Nucleus accumbens (tissue), 56 donors: ENCODE data around the gene LMNA.
"Not testable (repeated sequence)": the region's sequence is repeated elsewhere in the genome, so short reads cannot be mapped to it uniquely, and the experiment has no call there.

Experiments used
- DNase-seq, 56 donors: peaks; one replicate each; lab custom pipeline; 2025; lab: John Stamatoyannopoulos, UW

LMNA gene

DNA sequence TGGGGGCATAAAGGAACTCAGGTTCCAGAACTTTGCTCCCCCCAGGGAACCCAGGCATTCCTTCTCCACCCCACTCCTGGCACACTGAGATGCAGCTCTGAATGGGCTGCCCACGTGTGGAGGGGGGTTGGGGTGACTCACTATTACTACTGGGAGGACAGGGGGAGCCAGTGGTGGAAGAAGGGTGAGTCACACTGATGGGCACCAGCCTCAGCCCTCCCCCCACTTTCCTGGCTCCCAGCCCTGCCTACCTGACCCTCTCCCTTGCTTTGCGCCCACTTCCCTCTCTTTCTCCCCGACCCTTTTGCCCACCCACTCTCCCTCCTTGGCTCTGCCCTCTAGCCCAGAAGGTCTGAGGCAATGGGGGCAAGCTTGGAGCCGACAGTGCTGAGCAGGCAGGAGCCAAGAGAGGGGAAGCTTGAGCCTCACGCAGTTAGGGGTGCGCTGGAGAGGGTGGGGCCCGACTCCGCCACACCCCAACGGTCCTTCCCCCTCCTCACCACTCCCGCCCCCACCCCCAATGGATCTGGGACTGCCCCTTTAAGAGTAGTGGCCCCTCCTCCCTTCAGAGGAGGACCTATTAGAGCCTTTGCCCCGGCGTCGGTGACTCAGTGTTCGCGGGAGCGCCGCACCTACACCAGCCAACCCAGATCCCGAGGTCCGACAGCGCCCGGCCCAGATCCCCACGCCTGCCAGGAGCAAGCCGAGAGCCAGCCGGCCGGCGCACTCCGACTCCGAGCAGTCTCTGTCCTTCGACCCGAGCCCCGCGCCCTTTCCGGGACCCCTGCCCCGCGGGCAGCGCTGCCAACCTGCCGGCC lies at the start of gene LMNA:
Gene LMNA (plus strand): TSS at position 611 of the 818 bp plus-strand sequence. CDS start 208 bp downstream, outside the sequence.
- peak; percentile 28 to 93 (median 75) for DNase-seq

DNA sequence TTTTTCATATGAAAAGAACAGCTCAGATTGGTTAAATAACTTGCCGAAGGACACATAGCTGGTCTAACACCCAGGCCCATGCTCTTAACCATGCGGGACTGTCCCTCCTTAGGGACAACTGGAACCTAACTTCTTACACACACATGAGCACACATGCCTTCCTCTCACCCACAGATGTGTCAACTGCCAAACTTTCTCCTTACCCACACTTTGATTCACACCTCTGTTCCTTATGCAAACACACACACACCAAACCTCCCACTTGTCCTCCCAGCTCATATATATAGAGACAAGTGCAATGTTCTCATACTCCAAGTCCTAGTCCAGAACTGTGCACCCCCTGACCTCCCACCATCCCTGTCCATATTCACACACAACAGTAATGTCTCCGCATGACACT lies 49.3 kb upstream of the LMNA start:
- DNase-seq: peak in 2 of 56 donors; percentile 7 to 17

DNA sequence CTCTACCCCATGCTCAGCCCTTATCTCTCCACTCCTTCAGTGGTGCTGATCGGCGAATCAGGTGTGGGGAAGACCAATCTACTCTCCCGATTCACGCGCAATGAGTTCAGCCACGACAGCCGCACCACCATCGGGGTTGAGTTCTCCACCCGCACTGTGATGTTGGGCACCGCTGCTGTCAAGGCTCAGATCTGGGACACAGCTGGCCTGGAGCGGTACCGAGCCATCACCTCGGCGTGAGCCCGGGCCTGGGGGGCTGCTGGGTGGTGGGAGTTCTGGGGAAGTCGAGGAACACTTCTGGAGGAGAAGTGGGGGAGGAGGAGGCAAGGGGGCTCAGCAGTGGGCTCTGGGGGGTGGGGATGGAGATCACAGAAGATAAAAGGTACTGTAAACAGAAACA lies 48.6 kb upstream of the LMNA start:
- no peak for DNase-seq

DNA sequence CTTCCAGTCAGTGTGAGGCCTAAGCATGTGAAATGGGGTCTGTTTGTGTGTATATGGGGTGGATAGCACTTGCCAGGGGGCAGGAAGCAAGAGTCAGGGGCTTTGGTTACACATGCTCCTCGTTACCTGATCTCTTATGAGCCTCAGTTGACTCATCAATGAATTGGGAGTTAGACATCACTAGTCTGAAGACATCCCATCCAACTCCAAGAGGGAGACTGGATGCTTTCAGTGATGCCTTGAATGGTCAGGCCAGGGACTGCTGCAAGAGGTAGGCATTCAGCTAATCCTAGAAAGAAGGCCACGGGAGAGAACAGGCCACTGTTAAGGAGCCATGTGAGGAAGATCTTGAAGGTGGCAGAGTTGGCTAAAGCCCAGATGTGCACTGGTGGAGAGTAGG lies 47.2 kb upstream of the LMNA start:
- DNase-seq: no peak

DNA sequence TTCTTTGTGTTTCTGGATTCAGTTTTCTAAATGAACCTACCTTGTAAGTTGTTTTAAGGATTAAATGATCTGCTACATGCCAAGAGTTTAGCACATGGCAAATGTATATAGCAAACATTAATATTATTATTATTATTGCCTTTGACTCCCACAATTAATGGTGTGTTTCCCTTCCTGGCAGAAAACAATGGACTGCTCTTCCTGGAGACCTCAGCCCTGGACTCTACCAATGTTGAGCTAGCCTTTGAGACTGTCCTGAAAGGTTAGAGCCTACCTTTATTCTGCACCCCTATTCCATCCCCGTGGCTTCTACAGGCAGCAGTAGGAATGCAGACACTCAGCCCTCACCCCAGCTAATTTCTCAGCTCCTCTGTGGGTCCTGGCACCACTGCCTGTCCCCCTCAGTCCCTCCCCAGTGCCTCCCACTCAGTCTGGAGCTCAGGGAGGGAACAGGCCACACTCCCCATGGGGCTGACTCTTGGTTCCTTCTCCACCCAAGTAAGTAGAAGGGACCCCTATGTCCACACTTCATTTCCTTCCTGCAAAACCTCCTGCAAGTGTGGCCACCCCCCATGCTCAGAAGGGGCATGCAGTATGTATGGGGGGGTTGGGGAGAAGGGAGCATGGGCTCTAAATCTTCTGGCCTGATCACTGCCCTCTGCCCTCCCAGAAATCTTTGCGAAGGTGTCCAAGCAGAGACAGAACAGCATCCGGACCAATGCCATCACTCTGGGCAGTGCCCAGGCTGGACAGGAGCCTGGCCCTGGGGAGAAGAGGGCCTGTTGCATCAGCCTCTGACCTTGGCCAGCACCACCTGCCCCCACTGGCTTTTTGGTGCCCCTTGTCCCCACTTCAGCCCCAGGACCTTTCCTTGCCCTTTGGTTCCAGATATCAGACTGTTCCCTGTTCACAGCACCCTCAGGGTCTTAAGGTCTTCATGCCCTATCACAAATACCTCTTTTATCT lies 44.7 kb upstream of the LMNA start:
- DNase-seq: no peak

DNA sequence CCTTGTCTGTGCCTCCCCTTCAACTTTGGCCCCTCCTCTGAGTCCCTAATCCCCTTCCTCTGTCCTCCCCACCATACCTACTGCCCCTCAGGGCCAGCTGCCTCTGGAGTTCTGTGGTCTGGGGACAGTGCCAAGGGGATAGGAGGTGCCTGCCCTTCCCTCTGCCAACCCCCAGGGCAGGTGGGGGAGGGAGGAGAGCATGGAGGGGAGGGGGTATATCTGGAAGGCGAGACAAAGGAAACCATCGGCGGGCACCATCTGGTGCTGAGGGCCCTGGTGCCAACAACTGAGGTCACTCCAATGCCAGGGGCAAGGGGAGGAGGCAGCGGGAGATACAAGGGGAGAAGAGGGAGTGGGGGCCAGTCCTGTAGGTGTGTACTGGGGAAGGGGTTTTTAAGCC lies 44.0 kb upstream of the LMNA start:
- no peak for DNase-seq

DNA sequence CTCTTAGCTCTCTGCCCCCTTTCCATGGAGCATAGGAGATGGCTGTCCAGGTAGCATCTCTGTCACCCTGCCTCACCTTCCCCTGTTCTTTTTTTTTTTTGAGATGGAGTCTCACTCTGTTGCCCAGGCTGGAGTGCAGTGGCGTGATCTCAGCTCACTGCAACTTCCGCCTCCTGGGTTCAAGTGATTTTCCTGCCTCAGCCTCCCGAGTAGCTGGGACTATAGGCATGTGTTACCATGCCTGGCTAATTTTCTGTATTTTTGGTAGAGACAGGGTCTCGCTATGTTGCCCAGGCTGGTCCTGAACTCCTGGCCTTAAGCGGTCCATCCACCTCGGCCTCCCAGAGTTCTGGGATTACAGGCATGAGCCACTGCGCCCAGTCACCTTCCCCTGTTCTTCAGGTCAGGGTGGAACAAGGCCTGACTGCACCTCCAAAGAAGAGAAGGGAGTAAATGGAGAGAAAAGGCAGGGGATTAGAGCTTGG lies 43.1 kb upstream of the LMNA start:
- DNase-seq: not testable (repeated sequence)

DNA sequence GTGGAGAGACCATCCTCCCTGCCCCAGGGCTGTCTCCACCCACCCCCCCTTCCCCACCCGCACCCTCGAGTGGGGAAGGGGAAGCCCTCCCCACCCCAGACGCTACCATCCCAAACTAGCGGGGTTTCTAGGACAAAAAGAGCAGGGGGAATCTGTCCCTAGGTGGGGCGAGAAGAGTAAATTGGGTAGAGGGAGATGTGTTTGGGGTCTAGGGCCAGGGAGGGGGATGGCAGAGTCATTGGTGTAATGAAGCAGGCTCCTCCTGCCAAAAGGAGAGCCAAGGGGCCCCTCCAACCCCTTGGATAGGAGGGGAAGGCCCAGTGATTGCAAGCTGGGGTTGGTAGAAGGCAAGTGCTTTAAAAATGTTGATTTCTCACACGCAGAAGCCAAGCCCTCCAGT lies 42.3 kb upstream of the LMNA start:
- DNase-seq: no peak

DNA sequence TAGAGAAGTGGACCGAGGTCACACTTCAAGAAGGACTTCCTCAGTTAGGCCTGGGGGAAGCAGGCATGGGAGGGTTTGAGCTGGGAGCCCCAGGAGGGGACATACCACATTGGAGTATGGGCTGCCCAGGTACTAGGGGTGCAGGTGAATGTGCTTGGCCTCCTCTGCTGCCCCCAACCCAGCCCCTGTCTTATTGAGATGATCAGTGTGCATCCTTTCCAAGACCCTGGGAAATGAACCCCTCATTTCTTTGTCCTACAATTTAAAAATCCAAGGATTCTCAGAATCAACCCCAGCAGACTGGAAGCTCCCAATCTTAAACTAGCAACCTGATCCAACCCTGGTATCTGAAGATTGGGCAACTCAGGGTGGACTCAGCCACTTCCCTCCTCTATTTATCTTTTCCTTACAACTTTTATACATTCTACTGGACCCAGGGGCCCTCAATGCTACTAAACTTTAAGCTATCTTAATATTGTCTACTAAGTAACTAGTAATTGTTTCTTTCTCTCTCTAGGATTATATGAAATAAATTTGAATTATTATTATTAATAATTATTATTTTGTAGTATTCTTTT lies 41.3 kb upstream of the LMNA start:
- DNase-seq: no peak

DNA sequence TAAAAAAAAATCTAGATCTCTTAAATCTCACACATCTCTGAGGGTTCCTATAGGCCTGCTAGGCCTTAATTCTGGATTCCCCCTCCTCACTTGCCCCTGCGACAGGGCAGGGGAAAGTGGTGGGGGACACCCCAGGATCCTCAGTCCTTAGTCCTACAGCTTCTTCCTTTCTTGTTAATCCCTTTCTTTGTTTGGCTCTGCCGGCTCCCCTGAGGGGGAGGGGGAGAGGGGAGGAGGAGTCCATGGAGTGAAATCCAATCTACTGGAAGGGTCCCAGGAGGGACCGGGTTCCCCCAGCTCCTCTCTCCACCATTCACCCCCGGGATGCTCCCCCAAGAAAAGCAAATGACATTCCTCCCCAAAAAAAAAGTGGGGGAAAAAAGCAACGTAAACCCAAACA lies 40.8 kb upstream of the LMNA start:
- no peak for DNase-seq

DNA sequence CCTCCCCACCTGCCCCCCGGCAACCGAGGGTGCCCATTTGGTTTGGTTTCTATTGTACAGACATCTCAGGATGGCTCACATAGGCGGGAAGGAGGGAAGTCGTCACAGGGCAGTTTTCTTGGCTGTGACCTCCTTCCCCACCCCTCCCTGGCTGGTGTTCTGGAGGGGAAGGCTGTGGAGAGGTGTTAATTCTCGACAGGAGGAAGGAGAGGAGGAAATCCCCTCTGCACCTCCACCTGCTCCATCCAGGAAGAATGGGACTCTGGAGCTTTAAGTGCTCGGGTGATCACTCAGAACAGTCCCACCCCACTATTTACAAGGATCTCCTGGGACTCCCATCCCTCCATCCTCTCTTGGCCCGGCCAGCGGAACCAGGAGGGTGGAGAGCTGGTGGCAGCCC lies 39.9 kb upstream of the LMNA start:
- DNase-seq: no peak

DNA sequence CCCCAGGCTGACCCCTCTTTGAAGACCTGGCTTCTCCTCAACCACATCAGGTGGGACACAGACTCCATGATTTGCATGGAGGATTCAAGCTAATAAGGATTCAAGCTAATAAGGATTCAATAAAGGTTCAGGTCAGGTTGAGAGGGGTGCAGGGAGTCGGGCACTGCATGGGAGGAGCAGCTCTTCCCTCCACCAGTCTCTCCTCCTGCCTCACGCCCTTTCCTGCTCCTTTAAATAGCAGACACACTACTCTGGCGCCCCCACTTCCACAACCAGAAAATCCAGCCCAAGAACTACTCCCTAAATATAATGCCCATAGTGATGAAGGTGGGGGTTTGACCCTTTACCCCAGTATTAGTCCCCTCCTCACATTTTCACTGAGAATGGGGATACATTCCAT lies 39.3 kb upstream of the LMNA start:
- DNase-seq: no peak

DNA sequence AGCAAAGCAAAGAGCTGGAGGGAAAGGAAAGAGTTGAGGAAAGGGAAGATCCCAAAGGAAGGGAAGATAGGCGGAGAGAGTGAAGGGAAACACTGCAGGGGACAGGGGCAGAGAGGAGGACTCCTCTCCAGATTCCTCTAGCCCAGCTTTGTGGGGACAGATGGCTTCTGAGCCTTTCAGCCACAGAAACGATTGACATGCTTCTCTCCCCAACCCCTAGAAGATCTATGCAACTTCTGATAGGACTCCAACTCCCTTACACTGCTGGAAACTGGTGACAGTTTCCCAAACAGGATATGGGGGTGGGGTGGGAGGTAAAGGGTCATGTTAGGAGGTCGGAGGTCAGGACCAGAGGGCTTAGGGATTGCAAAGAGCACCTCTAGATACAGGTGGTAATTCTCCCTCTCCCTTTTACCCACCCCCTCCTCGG lies 38.7 kb upstream of the LMNA start:
- DNase-seq: no peak

DNA sequence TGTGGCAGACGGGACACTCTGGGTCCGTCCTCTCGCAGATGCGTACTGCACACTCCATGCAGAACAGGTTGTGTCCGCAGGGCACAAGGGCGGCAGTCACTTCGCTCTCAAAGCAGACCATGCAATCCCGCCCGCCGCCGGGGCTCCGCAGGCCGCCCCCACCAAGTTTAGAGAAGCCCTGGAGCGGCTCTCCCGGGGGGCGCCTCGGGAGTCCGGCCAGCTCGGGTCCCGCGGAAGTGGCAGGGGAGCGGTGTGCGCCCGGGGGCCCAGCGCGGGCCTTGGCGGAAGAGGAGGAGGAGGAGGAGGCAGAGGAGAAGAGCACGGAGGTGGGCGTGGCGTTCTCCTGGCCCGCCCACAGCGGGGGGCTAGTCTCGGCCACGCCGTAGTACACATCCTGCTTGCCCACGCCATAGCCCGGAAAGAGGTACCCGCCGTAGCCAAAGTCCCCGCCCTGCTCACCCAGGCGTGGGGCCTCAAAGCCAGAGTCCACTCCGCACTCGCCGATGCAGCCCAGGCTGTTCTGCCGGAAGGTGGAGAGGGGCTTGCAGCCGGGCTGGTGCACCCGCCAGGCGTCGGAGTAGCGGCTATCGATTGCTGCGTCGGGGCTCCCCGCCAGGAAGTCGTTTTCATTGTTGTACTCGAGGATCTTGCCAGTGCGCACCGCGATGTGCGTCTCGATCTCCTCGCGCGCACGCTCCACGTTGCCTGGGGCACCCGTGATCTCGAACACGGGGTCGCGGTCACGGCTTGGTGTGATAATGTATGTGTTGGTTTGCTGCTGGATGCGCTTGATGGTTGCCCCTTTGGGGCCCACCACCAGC lies 37.7 kb upstream of the LMNA start:
- no peak for DNase-seq

DNA sequence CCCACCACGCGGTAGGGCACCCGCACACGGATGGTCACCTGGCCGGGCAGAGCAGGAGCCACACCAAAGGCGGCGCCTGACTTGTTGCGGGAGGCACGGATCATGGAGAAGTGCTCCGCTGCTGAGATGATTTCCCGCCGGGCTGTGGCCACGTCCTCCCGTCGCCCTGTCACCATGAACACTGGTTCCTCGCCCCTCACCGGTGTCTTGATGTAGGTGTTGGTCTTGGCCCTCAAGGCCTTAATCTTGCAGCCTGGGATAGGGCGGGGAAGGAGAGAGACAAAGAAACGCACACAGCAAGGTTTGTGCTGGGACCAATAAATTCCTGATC lies 37.1 kb upstream of the LMNA start:
- no peak for DNase-seq

DNA sequence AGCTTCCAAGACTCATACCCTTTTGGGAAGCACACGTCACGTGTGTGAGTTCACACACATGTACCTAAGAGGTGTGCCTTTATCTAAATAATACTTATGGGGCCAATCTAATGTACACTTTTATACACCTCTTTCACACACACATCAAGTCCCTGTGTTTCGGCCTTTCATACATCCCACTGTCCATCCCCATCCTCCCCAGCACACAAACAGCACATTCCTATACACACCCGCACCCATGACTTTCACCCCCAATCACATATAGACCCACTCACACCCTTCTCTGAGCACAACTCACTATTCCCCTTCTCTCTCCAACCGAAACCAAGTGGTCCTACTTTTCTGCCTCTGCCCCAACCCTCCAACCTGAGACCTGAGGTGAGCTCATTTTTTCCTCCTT lies 35.8 kb upstream of the LMNA start:
- DNase-seq: no peak

DNA sequence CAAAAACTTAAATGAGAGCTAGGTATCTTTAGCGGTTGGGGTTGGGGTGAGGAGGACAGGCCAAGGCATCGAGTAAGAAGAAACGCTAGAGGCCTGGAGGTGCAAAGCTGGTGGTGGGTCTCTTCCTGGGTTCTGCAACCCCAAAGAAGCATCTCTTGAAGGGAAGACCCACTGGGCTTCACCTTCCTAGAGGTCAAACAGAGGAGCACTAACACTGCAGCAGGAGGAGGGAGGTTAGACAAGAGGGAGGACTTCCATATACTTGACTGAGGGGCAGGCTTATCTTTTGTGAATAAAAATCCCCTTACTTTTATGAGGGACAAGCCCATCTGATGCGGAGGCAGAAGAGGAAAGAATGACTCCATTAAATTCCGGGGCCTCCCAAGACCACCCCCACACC lies 34.7 kb upstream of the LMNA start:
- no peak for DNase-seq

DNA sequence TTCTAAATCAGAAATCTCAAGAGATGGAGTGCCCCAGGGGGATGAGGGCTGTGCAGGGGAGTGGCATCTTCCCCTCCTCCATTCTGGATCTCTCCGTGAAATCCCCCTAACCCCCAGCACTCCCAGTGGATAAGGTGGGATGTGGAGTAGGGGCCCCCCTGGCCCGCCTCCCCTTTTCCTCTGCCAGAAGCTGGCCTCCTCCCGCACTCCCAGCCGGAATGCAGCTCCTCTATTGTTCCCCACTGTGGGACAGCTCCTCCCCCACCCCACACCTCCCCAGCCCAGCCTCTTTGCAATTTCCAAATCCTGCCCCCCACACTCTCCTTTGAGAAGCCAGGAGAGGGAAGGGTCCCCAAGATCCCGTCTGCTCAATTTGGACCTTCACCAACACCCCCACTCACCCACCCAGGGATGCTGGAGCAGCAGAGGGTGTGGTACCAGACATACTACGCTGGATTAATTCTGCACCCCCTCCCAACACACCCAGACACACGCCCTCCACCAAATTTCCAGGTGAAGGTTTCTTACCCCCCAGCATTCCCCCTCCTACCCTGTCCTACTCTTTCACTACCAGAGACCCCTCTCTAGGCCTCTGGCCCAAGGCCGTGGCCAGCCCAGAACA lies 34.2 kb upstream of the LMNA start:
- DNase-seq: no peak

DNA sequence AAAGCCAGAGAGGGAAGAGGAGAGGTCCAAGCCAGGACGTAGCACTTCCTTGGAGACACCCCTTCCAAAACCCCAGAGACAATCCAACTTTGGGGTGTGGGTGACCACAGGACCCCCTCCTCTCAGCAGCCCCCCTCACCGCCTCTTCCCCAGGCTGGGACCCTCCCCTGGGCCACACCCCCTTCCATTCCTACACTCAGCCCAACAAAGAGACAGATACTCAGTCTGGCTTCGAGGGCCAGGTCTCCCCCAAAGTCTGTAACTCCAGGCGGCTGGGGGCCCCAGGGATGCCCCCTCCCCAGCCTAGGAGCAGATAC lies 33.7 kb upstream of the LMNA start:
- DNase-seq: no peak
